ENCODE measurements around the gene KIF5B.
"Not testable (repeated sequence)": the region's sequence is repeated elsewhere in the genome, so short reads cannot be mapped to it uniquely, and the experiment has no call there.

Gene KIF5B

GRCh38 chr10:32056136-32057035 is at the start of gene KIF5B:
Gene KIF5B, minus strand, starts transcription at chr10:32056425. Its CDS starts 452 bp downstream, at chr10:32055973.
- DNase-seq (ENCODE audit: low read depth, low spot score) = no peak

GRCh38 chr10:32105782-32106382 is 49.7 kb upstream of the KIF5B start:
- no peak for DNase-seq (ENCODE audit: low read depth, low spot score)

GRCh38 chr10:32104622-32105509 is 48.6 kb upstream of the KIF5B start:
- DNase-seq (ENCODE audit: low read depth, low spot score) = no peak

- no peak for DNase-seq (ENCODE audit: low read depth, low spot score)
These were observed 48.0 kb upstream of the KIF5B start for GRCh38 chr10:32104181-32104580.

- no peak for DNase-seq (ENCODE audit: low read depth, low spot score)
These were observed 47.5 kb upstream of the KIF5B start for GRCh38 chr10:32103721-32104120.

GRCh38 chr10:32098566-32099259 is 42.5 kb upstream of the KIF5B start:
- DNase-seq (ENCODE audit: low read depth, low spot score) = not testable (repeated sequence)

GRCh38 chr10:32095116-32095733 is 39.0 kb upstream of the KIF5B start:
- no peak for DNase-seq (ENCODE audit: low read depth, low spot score)

GRCh38 chr10:32093650-32094049 is 37.4 kb upstream of the KIF5B start:
- DNase-seq (ENCODE audit: low read depth, low spot score) = no peak

GRCh38 chr10:32091046-32091445 is 34.8 kb upstream of the KIF5B start:
- DNase-seq (ENCODE audit: low read depth, low spot score) = no peak

- DNase-seq (ENCODE audit: low read depth, low spot score) = no peak
These were observed 28.1 kb upstream of the KIF5B start for GRCh38 chr10:32084185-32084851.

GRCh38 chr10:32077896-32078485 is 21.8 kb upstream of the KIF5B start:
- DNase-seq (ENCODE audit: low read depth, low spot score) = no peak

GRCh38 chr10:32073659-32074058 is 17.4 kb upstream of the KIF5B start:
- no peak for DNase-seq (ENCODE audit: low read depth, low spot score)

- DNase-seq (ENCODE audit: low read depth, low spot score) = no peak
These were observed 16.9 kb upstream of the KIF5B start for GRCh38 chr10:32073128-32073527.

GRCh38 chr10:32072025-32072800 is 16.0 kb upstream of the KIF5B start:
- DNase-seq (ENCODE audit: low read depth, low spot score) = no peak

- DNase-seq (ENCODE audit: low read depth, low spot score) = no peak
These were observed 14.4 kb upstream of the KIF5B start for GRCh38 chr10:32070645-32071044.

GRCh38 chr10:32068569-32068968 is 12.3 kb upstream of the KIF5B start:
- no peak for DNase-seq (ENCODE audit: low read depth, low spot score)

- DNase-seq (ENCODE audit: low read depth, low spot score) = not testable (repeated sequence)
These were observed 11.7 kb upstream of the KIF5B start for GRCh38 chr10:32067931-32068330.

GRCh38 chr10:32065856-32066255 is 9.6 kb upstream of the KIF5B start:
- no peak for DNase-seq (ENCODE audit: low read depth, low spot score)

GRCh38 chr10:32061440-32061839 is 5.2 kb upstream of the KIF5B start:
- DNase-seq (ENCODE audit: low read depth, low spot score) = no peak
